GM06990 (cell line): ENCODE results near the gene SCARB2.

ENCODE experiments used
- DNase-seq: peaks from one replicate; pipeline ENCODE4 v3.0.0-alpha.2; 2011; ENCODE audit not compliant: insufficient read length; ENCODE audit errors: extremely low read depth
- H3K27me3 ChIP-seq: replicated peaks from 2 replicates; pipeline ENCODE4 v1.6.0; 2011; ENCODE audit warnings: low read length; ENCODE audit not compliant: control insufficient read depth, insufficient read depth
- H3K36me3 ChIP-seq: 2 replicates; pipeline ENCODE4 v1.5.1; 2011; ENCODE audit warnings: low read length; ENCODE audit not compliant: control insufficient read depth, insufficient read depth
- H3K4me3 ChIP-seq: replicated peaks from 2 replicates; pipeline ENCODE4 v1.5.1; 2011; ENCODE audit warnings: low read depth, mild to moderate bottlenecking, control low read depth, low read length
- TF ChIP-seq, protein P1 (sequence below): IDR thresholded peaks from 2 replicates; pipeline ENCODE4 v1.5.1; 2011; ENCODE audit warnings: low read length, control low read depth, mild to moderate bottlenecking, inconsistent platforms; ENCODE audit not compliant: insufficient read depth, poor library complexity, severe bottlenecking

SCARB2 gene

DNA sequence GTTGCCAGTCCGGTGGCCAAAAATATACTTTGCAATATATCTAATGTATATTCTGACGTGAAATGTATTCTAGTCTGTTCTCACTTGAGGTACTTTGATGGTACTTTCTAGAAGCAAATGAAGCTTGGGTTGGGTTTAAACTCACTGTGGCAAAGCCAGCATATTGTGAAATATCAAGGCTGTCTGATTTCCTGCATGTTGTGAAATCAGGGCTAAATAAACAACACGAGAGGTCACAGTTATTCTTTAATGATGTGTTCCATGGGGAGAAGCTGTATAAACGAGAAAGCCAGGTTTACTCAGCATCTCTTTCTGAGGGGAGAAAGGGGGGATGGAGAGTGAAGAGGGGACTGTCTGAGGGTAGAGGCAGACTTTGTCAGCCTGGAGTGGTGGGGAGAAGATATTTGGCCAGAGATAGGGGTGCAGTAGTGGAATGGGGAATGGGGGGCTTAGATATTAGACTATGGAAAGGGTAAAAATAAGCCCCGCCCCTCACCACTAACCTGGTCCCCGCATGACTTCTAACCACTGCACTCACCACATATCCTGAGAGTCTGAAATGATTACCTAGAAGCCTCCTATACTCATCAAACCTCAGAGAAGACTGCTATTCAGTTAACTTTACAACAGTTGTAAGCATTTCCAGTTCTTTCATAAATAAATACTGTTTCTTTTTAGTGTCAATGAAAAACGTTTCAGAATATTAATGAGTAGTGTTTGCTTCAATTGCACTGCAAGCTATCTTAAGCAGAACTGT is 5.9 kb upstream of the SCARB2 start:
- no peaks in the 10 kb centered on the region for H3K36me3 ChIP-seq
- H3K4me3 ChIP-seq: no peak overlapping the region
- TF ChIP-seq, protein P1, sequence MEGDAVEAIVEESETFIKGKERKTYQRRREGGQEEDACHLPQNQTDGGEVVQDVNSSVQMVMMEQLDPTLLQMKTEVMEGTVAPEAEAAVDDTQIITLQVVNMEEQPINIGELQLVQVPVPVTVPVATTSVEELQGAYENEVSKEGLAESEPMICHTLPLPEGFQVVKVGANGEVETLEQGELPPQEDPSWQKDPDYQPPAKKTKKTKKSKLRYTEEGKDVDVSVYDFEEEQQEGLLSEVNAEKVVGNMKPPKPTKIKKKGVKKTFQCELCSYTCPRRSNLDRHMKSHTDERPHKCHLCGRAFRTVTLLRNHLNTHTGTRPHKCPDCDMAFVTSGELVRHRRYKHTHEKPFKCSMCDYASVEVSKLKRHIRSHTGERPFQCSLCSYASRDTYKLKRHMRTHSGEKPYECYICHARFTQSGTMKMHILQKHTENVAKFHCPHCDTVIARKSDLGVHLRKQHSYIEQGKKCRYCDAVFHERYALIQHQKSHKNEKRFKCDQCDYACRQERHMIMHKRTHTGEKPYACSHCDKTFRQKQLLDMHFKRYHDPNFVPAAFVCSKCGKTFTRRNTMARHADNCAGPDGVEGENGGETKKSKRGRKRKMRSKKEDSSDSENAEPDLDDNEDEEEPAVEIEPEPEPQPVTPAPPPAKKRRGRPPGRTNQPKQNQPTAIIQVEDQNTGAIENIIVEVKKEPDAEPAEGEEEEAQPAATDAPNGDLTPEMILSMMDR: no peak
- no peak for DNase-seq
- H3K27me3 ChIP-seq: no peaks in the 10 kb centered on the region

DNA sequence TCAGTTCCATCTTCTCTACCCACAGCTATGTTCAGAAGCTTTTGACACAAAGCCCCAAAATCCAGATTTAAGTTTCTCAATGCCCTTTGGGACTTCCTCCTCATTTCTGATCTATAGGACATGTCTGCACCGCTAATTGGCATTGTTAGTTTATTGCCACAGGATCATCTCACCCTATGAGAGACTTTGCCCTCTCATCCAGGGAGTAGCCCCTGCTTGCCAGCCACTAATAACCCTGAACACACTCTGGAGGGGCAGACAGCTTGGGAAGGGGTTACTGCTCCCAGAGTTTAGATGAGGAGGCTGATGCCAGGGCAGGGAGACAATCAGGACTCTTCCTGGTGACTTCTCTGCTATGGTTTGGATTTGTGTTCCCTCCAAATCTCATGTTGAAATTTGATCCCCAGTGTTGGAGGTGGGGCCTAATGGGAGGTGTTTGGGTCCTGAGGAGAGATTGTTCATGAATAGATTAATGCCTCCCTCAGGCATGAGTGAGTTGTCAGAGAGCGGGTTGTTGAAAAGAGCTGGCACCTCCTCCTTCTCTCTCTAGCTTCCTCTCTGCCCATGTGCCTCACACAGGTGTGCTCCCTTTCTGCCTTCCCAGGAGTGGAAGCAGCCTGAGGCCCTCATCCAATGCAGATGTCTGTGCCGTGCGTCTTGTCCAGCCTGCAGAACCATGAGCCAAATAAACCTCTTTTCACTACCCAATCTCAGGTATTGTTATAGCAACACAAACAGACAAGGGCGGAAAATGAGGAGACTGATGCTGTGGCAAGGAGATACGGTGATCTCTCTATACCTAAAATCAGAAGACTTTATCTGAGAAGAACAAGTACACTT is 3.6 kb upstream of the SCARB2 start:
- TF ChIP-seq, protein P1: no peak
- H3K36me3 ChIP-seq: no peaks in the 10 kb centered on the region
- H3K27me3 ChIP-seq: no peaks in the 10 kb centered on the region
- no peak overlapping the region for H3K4me3 ChIP-seq
- no peak for DNase-seq

DNA sequence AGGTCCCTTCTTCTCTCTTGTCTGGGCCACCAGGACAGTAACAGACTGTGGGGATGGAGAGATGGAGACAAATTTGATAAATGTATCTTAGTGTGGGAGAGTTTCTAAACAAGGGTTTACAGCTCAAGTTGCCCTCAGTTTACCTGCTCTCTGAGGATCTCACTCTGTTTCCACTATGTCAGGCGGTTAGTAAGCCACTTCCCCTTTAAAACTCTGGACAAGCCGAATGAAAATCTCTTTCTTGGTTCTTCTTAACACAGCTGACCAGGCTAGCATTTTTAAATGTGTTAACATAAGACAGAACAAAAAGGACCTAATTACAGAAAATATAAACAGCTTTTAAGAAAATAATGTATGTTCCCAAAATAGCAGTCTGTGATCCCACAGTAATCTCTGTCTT is 2.9 kb upstream of the SCARB2 start:
- Histone ChIP-seq H3K4me3 (no peak overlapping the region), H3K36me3 (no peaks in the 10 kb centered on the region), H3K27me3 (no peaks in the 10 kb centered on the region)
- DNase-seq: no peak
- TF ChIP-seq, protein P1: no peak

DNA sequence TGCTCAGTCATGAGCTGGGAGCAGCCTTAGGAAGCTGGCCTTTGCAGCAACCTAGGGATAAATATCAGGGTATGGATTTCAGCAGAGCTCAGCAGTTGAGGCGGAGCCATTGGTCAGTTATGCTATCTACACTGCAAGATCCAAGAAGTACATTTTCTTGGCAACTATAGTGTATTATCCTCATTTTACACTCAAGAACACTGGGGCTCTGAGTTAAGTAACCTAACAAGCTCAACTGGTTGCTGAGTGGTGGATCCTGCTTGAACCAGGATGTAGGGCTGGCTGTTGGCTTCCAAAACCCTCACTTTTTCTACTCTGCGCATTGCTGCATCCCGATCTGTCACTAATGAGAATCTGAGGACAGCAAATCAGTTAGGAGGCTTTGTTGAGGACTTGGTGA is 1.5 kb upstream of the SCARB2 start:
- Histone ChIP-seq H3K4me3 (no peak overlapping the region), H3K27me3 (no peaks in the 10 kb centered on the region), H3K36me3 (no peaks in the 10 kb centered on the region)
- no peak for DNase-seq
- TF ChIP-seq, protein P1: no peak

DNA sequence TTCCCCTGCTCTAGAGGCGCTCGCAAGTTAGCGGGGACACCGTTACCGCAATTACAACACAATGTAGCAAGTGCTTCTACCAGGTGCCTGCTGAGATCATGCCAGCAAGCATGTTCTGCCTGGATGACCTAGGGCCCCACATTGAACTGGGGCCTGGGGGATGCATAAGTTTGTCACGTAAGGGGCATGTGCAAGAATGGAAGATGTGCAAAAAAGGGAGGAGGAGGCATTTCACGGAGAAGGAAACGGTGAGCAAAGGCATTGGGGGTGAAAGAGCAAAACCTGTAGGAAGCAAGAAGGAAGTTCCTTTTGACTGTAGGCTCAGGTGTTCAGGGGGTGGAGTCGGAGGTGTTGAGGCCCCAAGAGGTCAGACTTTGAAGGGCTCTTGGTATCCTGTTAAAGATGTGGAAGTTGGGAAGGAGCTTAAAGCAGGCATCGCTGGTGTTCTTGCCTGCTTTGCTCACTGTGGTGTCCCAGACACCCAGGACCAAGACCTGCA is 602 bp upstream of the SCARB2 start:
- H3K36me3 ChIP-seq: no peaks in the 10 kb centered on the region
- peak overlapping the region; percentile 70 for H3K4me3 ChIP-seq
- TF ChIP-seq, protein P1: no peak
- no peaks in the 10 kb centered on the region for H3K27me3 ChIP-seq
- no peak for DNase-seq
